ENCODE data around the gene ERMARD.
A peak's percentile ranks its signal among the peaks of the same experiment; 100 is the strongest.

Gene ERMARD

GRCh38 chr6:169801396-169802160 is 50.2 kb downstream of the ERMARD start:
- Mint-ChIP-seq H3K27me3 (peaks cover 71% of the 10 kb centered on the region), H3K4me1 (peaks cover 38% of the 10 kb centered on the region), H3K9me3 (no peaks in the 10 kb centered on the region), H3K27ac (no peak overlapping the region), H3K4me3 (no peak overlapping the region)
- ATAC-seq: no peak
- DNase-seq: no peak

- Mint-ChIP-seq H3K27me3 (peaks cover 73% of the 10 kb centered on the region), H3K9me3 (no peaks in the 10 kb centered on the region), H3K27ac (no peak overlapping the region), H3K4me3 (no peak overlapping the region), H3K4me1 (peaks cover 50% of the 10 kb centered on the region)
- ATAC-seq (no peak), DNase-seq (no peak)
Measured at GRCh38 chr6:169802790-169803189, 51.4 kb downstream of the ERMARD start.

- peak; percentile 49 for ATAC-seq
- H3K4me3 Mint-ChIP-seq: peak overlapping the region in 1 of 2 donors; percentile 3
- no peaks in the 10 kb centered on the region for H3K9me3 Mint-ChIP-seq
- H3K27me3 Mint-ChIP-seq: peaks cover 67% of the 10 kb centered on the region
- DNase-seq: no peak
- no peak overlapping the region for H3K27ac Mint-ChIP-seq
- H3K4me1 Mint-ChIP-seq: peaks cover 53% of the 10 kb centered on the region
Measured at GRCh38 chr6:169803271-169803811, 51.9 kb downstream of the ERMARD start.

GRCh38 chr6:169803816-169804340 is 52.5 kb downstream of the ERMARD start:
- H3K27me3 Mint-ChIP-seq: peaks cover 62% of the 10 kb centered on the region
- peaks cover 53% of the 10 kb centered on the region for H3K4me1 Mint-ChIP-seq
- H3K4me3 Mint-ChIP-seq: peak overlapping the region in 1 of 2 donors; percentile 3
- DNase-seq (no peak), ATAC-seq (peak; percentile 10)
- H3K9me3 Mint-ChIP-seq: no peaks in the 10 kb centered on the region
- H3K27ac Mint-ChIP-seq: no peak overlapping the region

- peaks cover 56% of the 10 kb centered on the region for H3K27me3 Mint-ChIP-seq
- H3K9me3 Mint-ChIP-seq: no peaks in the 10 kb centered on the region
- no peak for ATAC-seq
- no peak overlapping the region for H3K4me3 Mint-ChIP-seq
- H3K4me1 Mint-ChIP-seq: peaks cover 53% of the 10 kb centered on the region
- no peak overlapping the region for H3K27ac Mint-ChIP-seq
- no peak for DNase-seq
Measured at GRCh38 chr6:169804427-169804826, 53.0 kb downstream of the ERMARD start.

GRCh38 chr6:169805242-169805838 is 53.9 kb downstream of the ERMARD start:
- H3K9me3 Mint-ChIP-seq: no peaks in the 10 kb centered on the region
- ATAC-seq (peak; percentile 54), DNase-seq (no peak)
- peaks cover 59% of the 10 kb centered on the region for H3K27me3 Mint-ChIP-seq
- H3K4me1 Mint-ChIP-seq: peaks cover 57% of the 10 kb centered on the region
- no peak overlapping the region for H3K27ac Mint-ChIP-seq
- no peak overlapping the region for H3K4me3 Mint-ChIP-seq

GRCh38 chr6:169806701-169807100 is 55.3 kb downstream of the ERMARD start:
- peaks cover 63% of the 10 kb centered on the region for H3K4me1 Mint-ChIP-seq
- no peak overlapping the region for H3K4me3 Mint-ChIP-seq
- H3K27me3 Mint-ChIP-seq: peaks cover 61% of the 10 kb centered on the region
- H3K27ac Mint-ChIP-seq: peak overlapping the region in 1 of 2 donors; percentile 23
- DNase-seq (peak in 1 of 2 donors; percentile 19), ATAC-seq (peak; percentile 27)
- H3K9me3 Mint-ChIP-seq: no peaks in the 10 kb centered on the region

- DNase-seq: peak in 1 of 2 donors; percentile 11
- ATAC-seq: peak; percentile 19
- H3K27ac Mint-ChIP-seq: peak overlapping the region in 1 of 2 donors; percentile 19
- peaks cover 63% of the 10 kb centered on the region for H3K4me1 Mint-ChIP-seq
- no peaks in the 10 kb centered on the region for H3K9me3 Mint-ChIP-seq
- no peak overlapping the region for H3K4me3 Mint-ChIP-seq
- H3K27me3 Mint-ChIP-seq: peaks cover 66% of the 10 kb centered on the region
Measured at GRCh38 chr6:169807229-169807628, 55.8 kb downstream of the ERMARD start.

- H3K4me1 Mint-ChIP-seq: peaks cover 60% of the 10 kb centered on the region
Measured at GRCh38 chr6:169807699-169808607, 56.5 kb downstream of the ERMARD start.

GRCh38 chr6:169808608-169808967 is 57.2 kb downstream of the ERMARD start:
- peaks cover 54% of the 10 kb centered on the region for H3K4me1 Mint-ChIP-seq
- peak in 1 of 2 donors; percentile 3 for DNase-seq
- no peak for ATAC-seq
- H3K27me3 Mint-ChIP-seq: peaks cover 74% of the 10 kb centered on the region
- no peak overlapping the region for H3K4me3 Mint-ChIP-seq
- no peaks in the 10 kb centered on the region for H3K9me3 Mint-ChIP-seq
- H3K27ac Mint-ChIP-seq: no peak overlapping the region

More at GRCh38 chr6:169807699-169808607, 56.5 kb downstream of the ERMARD start:
- peaks cover 73% of the 10 kb centered on the region for H3K27me3 Mint-ChIP-seq
- H3K9me3 Mint-ChIP-seq: no peaks in the 10 kb centered on the region
- no peak overlapping the region for H3K4me3 Mint-ChIP-seq
- DNase-seq: peak in 1 of 2 donors; percentile 8
- peak overlapping the region in 1 of 2 donors; percentile 55 for H3K27ac Mint-ChIP-seq
- ATAC-seq: no peak

GRCh38 chr6:169809386-169809785 is 58.0 kb downstream of the ERMARD start:
- Mint-ChIP-seq H3K27ac (no peak overlapping the region), H3K27me3 (peaks cover 68% of the 10 kb centered on the region), H3K4me1 (peaks cover 46% of the 10 kb centered on the region)

GRCh38 chr6:169810066-169810989 is 58.9 kb downstream of the ERMARD start:
- H3K4me1 Mint-ChIP-seq: peaks cover 36% of the 10 kb centered on the region
- peaks cover 64% of the 10 kb centered on the region for H3K27me3 Mint-ChIP-seq
- peak overlapping the region in 1 of 2 donors; percentile 55 for H3K27ac Mint-ChIP-seq
- DNase-seq (no peak), ATAC-seq (no peak)
- H3K4me3 Mint-ChIP-seq: peak overlapping the region in 1 of 2 donors; percentile 16
- H3K9me3 Mint-ChIP-seq: no peaks in the 10 kb centered on the region

More at GRCh38 chr6:169809386-169809785, 58.0 kb downstream of the ERMARD start:
- DNase-seq (no peak), ATAC-seq (no peak)
- Mint-ChIP-seq H3K9me3 (no peaks in the 10 kb centered on the region), H3K4me3 (no peak overlapping the region)

- no peak overlapping the region for H3K27ac Mint-ChIP-seq
- ATAC-seq: no peak
- H3K4me1 Mint-ChIP-seq: peaks cover 29% of the 10 kb centered on the region
- DNase-seq: no peak
- peaks cover 5 to 7% of the 10 kb centered on the region in 2 donors for H3K9me3 Mint-ChIP-seq
- H3K4me3 Mint-ChIP-seq: no peak overlapping the region
- H3K27me3 Mint-ChIP-seq: peaks cover 64% of the 10 kb centered on the region
Measured at GRCh38 chr6:169811072-169811471, 59.6 kb downstream of the ERMARD start.

GRCh38 chr6:169811521-169812256 is 60.3 kb downstream of the ERMARD start:
- Mint-ChIP-seq H3K27me3 (peaks cover 64% of the 10 kb centered on the region), H3K4me3 (no peak overlapping the region), H3K9me3 (peaks cover 8 to 12% of the 10 kb centered on the region in 2 donors), H3K4me1 (peaks cover 24% of the 10 kb centered on the region), H3K27ac (no peak overlapping the region)
- ATAC-seq (no peak), DNase-seq (no peak)

Data from stimulated activated naive CD8-positive, alpha-beta T cell treated with anti-CD3 and anti-CD28 coated beads, Interleukin-15, amount 100 ng/mL, for 72 hours (primary cell).